Measurements from ENCODE around the gene PCYT2. TPM values are rescaled to one million over a fixed set of nuclear protein-coding genes. Genes with fewer than 3 reads are reported as not detected.

PCYT2 gene
- total RNA-seq, 4 donors from 2014 or later, result 27.4 to 38.7 (median 33.3) TPM

DNA sequence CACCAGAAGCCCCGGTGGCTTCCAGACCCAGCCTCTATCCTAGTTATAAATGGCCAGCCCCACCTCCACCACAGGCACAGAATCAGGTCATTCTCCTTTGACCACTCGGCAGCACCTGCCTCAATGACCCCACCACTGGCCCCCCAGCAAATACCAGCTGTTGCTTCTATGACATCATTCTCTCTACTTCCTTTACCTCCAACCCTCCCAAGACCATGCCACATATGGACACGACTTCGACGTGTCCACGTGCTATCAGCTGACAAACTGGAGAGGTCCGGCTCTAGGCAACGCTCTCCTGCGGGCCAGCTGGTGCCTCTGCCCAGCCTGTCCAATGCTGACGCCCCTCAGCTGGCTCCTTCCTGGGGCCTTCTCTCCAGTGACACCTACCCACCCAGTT is 25.7 kb downstream of the PCYT2 start:
- no peaks in the 10 kb centered on the region for H3K9me3 ChIP-seq
- intact Hi-C loops (cut with DNase I), result no loop called here
- H3K4me1 ChIP-seq, result peaks cover 12 to 17% (median 16%) of the 10 kb centered on the region in 4 donors
- no peak for DNase-seq (ENCODE audit: extremely low spot score)
- TF ChIP-seq POLR2AphosphoS5 (IDR thresholded peaks at IDR 0.05) (no peak), POLR2A (IDR thresholded peaks at IDR 0.05; ENCODE audit: low read depth) (no peak), EP300 (IDR thresholded peaks at IDR 0.05) (no peak)
- TF ChIP-seq, protein P1, sequence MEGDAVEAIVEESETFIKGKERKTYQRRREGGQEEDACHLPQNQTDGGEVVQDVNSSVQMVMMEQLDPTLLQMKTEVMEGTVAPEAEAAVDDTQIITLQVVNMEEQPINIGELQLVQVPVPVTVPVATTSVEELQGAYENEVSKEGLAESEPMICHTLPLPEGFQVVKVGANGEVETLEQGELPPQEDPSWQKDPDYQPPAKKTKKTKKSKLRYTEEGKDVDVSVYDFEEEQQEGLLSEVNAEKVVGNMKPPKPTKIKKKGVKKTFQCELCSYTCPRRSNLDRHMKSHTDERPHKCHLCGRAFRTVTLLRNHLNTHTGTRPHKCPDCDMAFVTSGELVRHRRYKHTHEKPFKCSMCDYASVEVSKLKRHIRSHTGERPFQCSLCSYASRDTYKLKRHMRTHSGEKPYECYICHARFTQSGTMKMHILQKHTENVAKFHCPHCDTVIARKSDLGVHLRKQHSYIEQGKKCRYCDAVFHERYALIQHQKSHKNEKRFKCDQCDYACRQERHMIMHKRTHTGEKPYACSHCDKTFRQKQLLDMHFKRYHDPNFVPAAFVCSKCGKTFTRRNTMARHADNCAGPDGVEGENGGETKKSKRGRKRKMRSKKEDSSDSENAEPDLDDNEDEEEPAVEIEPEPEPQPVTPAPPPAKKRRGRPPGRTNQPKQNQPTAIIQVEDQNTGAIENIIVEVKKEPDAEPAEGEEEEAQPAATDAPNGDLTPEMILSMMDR (IDR thresholded peaks at IDR 0.05), result no peak
- H3K27me3 ChIP-seq, result no peaks in the 10 kb centered on the region
- 78% methylated on average over 10 of the region's 10 CpGs for WGBS
- no peak overlapping the region for H3K27ac ChIP-seq (replicated peaks in 1 of 4)
- no peak overlapping the region for H3K4me3 ChIP-seq
- peaks cover 35 to 83% (median 74%) of the 10 kb centered on the region in 4 donors for H3K36me3 ChIP-seq

DNA sequence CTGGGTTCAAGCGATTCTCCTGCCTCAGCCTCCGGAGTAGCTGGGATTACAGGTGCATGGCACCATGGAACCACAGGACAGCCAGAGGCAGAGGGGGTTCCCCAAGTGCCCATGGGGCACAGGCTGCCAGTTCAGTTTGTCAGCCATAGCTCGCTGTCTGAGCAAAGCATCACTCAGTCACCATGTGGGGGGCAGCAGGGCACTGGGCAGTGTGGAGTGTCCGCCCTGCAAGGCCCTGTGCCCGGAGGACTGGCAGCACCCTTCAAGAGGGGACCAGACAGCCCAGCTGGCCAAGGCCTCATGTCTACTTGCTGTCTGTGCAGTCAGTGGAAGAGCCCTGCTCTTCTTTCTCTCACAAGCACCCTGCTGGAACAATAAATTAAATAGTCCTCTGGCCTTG is 26.2 kb downstream of the PCYT2 start:
- H3K27ac ChIP-seq (replicated peaks in 1 of 4), result no peak overlapping the region
- intact Hi-C loops (cut with DNase I), result no loop called here
- no peak for DNase-seq (ENCODE audit: extremely low spot score)

DNA sequence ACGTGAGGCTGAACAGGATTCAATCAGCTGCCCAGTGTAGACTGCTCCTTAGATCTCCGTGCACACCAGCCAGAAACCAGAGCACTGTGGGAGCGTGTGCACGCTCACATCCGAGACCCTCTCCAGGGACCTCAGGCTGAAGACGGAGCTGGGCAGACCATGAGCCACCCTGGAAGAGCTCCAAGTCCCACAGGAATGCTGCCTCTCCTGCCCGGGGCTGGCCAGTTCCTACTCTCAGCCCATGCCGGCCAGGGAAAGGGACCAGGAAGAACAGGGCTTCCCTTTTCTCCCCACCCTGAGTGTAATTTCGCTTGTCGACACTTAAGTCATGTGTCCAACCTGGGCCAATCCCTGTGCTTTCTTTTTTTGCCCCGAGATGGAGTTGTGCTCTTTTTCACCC is 26.7 kb downstream of the PCYT2 start:
- no peak overlapping the region for H3K4me3 ChIP-seq
- peaks cover 35 to 83% (median 74%) of the 10 kb centered on the region in 4 donors for H3K36me3 ChIP-seq
- H3K27me3 ChIP-seq, result no peaks in the 10 kb centered on the region
- TF ChIP-seq, protein P1 (IDR thresholded peaks at IDR 0.05), result no peak
- TF ChIP-seq EP300 (IDR thresholded peaks at IDR 0.05) (no peak), POLR2A (IDR thresholded peaks at IDR 0.05; ENCODE audit: low read depth) (no peak), POLR2AphosphoS5 (IDR thresholded peaks at IDR 0.05) (no peak)
- no peak for DNase-seq (ENCODE audit: extremely low spot score)
- peaks cover 2 to 8% (median 6%) of the 10 kb centered on the region in 4 donors for H3K4me1 ChIP-seq
- 53% methylated on average over 9 of the region's 11 CpGs for WGBS
- H3K27ac ChIP-seq (replicated peaks in 1 of 4), result no peak overlapping the region
- intact Hi-C loops (cut with DNase I), result no loop called here
- no peaks in the 10 kb centered on the region for H3K9me3 ChIP-seq

More for the DNA sequence above, 26.2 kb downstream of the PCYT2 start:
- TF ChIP-seq POLR2A (IDR thresholded peaks at IDR 0.05; ENCODE audit: low read depth), result no peak
- no peak for TF ChIP-seq EP300 (IDR thresholded peaks at IDR 0.05)
- TF ChIP-seq, protein P1 (IDR thresholded peaks at IDR 0.05), result no peak
- no peak for TF ChIP-seq POLR2AphosphoS5 (IDR thresholded peaks at IDR 0.05)
- H3K4me3 ChIP-seq, result no peak overlapping the region
- H3K27me3 ChIP-seq, result no peaks in the 10 kb centered on the region
- peaks cover 35 to 84% (median 74%) of the 10 kb centered on the region in 4 donors for H3K36me3 ChIP-seq
- 91% methylated on average over 5 of the region's 5 CpGs for WGBS
- no peaks in the 10 kb centered on the region for H3K9me3 ChIP-seq
- H3K4me1 ChIP-seq, result peaks cover 7 to 12% (median 11%) of the 10 kb centered on the region in 4 donors

DNA sequence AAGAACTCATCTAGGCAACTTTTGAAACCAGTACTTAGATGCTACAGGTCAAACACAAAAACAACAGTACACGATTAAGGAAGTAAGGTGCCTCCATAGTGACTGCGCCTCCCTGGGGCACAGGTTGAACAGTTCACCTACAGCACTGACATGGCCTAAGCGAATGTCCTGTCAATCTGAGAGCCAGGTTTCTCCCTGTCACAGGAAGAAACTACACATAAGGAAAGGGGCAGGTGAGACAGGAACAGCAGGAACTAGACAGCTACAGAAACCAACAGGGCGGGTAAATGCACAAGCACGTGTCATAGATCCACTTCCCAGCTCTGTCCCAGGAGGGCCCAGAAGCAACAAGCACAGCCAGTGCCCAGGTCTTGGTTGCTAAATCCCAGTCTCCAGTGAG is 32.1 kb downstream of the PCYT2 start:
- TF ChIP-seq POLR2AphosphoS5 (IDR thresholded peaks at IDR 0.05) (no peak), POLR2A (IDR thresholded peaks at IDR 0.05; ENCODE audit: low read depth) (no peak), EP300 (IDR thresholded peaks at IDR 0.05) (no peak)
- TF ChIP-seq, protein P1 (IDR thresholded peaks at IDR 0.05), result no peak
- no peak for DNase-seq (ENCODE audit: extremely low spot score)
- no peaks in the 10 kb centered on the region for H3K4me1 ChIP-seq
- no peak overlapping the region for H3K4me3 ChIP-seq
- H3K27ac ChIP-seq (replicated peaks in 1 of 4), result no peak overlapping the region
- intact Hi-C loops (cut with DNase I), result no loop called here
- no peaks in the 10 kb centered on the region for H3K27me3 ChIP-seq
- peaks cover 7 to 44% (median 33%) of the 10 kb centered on the region in 4 donors for H3K36me3 ChIP-seq
- whole genome bisulfite sequencing, result 87% methylated on average over 5 of the region's 5 CpGs
- no peaks in the 10 kb centered on the region for H3K9me3 ChIP-seq

DNA sequence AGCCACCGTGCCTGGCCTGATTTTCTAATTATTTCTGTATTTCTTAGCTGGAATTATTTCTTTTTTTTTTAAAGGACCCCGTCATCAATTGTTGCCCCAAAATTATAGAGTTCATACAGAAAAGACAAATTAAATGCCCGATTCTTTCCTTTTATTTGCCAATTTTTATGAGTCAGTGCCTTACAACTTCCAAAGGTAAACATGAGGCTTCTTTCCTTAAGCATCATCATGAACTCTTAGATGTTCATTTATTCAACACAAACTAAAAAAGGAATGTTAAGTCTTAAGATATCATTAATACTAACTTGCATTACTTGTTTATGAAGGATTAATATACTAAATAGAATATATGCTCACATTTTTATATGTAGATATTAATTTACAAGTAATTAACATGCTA is 32.9 kb downstream of the PCYT2 start:
- DNase-seq (ENCODE audit: extremely low spot score), result no peak
- Histone ChIP-seq H3K4me3 (no peak overlapping the region), H3K4me1 (peaks cover 0 to 1% (median under 1%) of the 10 kb centered on the region in 4 donors), H3K27ac (replicated peaks in 1 of 4) (no peak overlapping the region), H3K9me3 (no peaks in the 10 kb centered on the region), H3K27me3 (no peaks in the 10 kb centered on the region), H3K36me3 (peaks cover 7 to 35% (median 26%) of the 10 kb centered on the region in 4 donors)
- WGBS, result 93% methylated on average over 3 of the region's 3 CpGs
- TF ChIP-seq POLR2A (IDR thresholded peaks at IDR 0.05; ENCODE audit: low read depth), result no peak
- no peak for TF ChIP-seq EP300 (IDR thresholded peaks at IDR 0.05)
- TF ChIP-seq, protein P1 (IDR thresholded peaks at IDR 0.05), result no peak
- no peak for TF ChIP-seq POLR2AphosphoS5 (IDR thresholded peaks at IDR 0.05)
- intact Hi-C loops (cut with DNase I), result no loop called here

Measured in esophagus muscularis mucosa (tissue), 4 donors.